ENCODE data around the gene CHMP4A.

The CHMP4A gene

GRCh38 chr14:24197056-24197450 lies 16.2 kb downstream of the CHMP4A start:
- peak overlapping the region; percentile 7 for H3K4me3 ChIP-seq (ENCODE audit: low read depth, low read length)
- TF ChIP-seq MYC (IDR thresholded peaks at IDR 0.05; ENCODE audit: low read depth, low read length) (no peak), POLR2A (IDR thresholded peaks at IDR 0.05; ENCODE audit: extremely low read depth, insufficient read length) (no peak)
- TF ChIP-seq, protein P1, sequence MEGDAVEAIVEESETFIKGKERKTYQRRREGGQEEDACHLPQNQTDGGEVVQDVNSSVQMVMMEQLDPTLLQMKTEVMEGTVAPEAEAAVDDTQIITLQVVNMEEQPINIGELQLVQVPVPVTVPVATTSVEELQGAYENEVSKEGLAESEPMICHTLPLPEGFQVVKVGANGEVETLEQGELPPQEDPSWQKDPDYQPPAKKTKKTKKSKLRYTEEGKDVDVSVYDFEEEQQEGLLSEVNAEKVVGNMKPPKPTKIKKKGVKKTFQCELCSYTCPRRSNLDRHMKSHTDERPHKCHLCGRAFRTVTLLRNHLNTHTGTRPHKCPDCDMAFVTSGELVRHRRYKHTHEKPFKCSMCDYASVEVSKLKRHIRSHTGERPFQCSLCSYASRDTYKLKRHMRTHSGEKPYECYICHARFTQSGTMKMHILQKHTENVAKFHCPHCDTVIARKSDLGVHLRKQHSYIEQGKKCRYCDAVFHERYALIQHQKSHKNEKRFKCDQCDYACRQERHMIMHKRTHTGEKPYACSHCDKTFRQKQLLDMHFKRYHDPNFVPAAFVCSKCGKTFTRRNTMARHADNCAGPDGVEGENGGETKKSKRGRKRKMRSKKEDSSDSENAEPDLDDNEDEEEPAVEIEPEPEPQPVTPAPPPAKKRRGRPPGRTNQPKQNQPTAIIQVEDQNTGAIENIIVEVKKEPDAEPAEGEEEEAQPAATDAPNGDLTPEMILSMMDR (IDR thresholded peaks at IDR 0.05; ENCODE audit: low read depth, low read length): no peak
- TF ChIP-seq, protein P2, sequence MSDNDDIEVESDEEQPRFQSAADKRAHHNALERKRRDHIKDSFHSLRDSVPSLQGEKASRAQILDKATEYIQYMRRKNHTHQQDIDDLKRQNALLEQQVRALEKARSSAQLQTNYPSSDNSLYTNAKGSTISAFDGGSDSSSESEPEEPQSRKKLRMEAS (IDR thresholded peaks at IDR 0.05; ENCODE audit: low read depth, low read length): no peak
- DNase-seq (ENCODE audit: low read depth): no peak

DNA sequence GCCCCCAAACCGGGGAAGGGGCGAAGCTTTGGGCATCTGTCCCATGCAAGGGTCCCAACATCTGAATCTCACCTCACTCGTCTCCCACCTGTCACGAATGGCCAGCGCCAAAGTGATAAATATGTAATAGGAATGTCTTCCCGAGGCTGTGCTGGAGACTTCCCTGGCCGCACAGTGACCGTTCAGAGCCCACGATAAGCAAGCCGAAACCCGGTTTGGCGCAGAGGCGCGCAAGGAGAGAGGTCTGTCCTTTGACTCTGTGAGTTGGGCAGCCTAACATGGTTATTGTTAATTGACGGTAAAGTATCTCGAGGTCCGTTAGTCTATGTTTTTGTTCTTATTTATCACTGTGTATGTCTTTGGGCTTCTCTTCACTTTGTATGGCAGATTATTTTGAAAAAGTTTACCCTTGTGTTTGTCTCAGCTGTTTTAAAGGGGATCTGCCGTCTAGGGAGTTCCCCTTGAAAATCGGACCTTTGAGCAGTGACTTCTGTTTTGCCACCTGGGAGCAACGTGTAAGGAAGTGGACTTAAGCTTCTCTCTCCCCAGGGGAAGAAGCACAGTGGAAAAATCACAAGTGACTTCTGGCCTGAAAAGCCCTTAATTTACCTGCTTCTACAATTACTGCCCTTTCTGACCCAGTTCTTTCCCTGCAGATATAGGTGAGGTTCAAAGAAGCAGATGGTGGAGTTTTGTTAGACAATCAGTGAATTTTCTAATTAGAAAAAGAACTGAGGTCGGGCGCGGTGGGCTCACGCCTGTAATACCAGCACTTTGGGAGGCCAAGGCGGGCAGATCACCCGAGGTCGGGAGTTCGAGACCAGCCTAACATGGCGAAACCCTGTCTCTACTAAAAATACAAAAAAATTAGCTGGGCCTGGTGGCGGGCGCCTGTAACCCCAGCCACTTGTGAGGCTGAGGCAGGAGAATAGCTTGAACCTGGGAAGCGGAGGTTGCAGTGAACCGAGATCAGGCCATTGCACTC lies 16.9 kb downstream of the CHMP4A start:
- TF ChIP-seq, protein P1 (IDR thresholded peaks at IDR 0.05; ENCODE audit: low read depth, low read length): no peak
- TF ChIP-seq MYC (IDR thresholded peaks at IDR 0.05; ENCODE audit: low read depth, low read length): peak; percentile 86
- TF ChIP-seq, protein P2 (IDR thresholded peaks at IDR 0.05; ENCODE audit: low read depth, low read length): peak; percentile 85
- peak overlapping the region; percentile 89 for H3K4me3 ChIP-seq (ENCODE audit: low read depth, low read length)
- peak; percentile 68 for DNase-seq (ENCODE audit: low read depth)

DNA sequence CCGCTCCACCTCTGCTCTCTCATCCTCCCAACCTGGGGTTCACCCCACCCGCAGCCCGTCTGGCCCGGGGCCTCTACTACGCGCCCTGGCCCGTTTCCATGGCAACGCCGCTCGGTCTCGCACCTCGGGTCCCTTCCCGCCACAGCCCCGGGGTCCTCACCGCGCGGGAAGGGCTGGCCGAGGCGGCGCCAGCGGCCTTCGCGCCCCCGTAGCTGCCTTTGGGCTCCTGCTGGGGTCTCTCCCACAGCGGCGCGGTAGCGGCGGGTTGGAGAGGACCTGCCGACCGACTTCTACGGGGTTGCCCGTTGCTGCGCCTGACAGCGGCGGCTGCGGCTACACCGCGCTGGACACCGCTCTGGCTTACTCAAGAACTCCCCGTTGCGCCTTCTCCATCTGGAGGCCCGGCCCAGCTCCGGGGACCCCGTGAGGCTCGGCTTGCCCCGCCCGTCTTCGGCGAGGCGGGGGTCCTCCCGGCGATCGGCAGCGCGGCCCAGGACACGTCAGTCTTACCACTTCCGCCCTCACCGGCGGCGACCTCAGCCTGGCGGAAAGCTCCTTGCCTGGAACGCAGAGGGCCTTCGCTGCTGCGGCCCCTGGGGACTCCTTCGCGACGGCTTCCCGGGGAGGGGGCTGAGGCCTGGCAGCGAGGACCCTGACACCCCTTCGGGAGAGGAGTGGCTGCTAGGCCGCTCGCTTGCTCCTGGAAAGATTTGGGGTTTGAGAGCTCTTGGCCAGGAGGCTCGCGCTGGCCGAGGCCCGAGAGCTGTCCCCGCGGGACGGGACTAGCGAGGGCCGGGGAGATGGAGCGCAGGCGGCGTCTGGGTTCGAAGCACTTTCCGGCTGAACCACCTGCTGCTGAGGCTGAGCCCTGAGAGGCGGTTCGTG lies 17.9 kb downstream of the CHMP4A start, which contains the start of gene TM9SF1:
Gene TM9SF1, minus strand, starts transcription at position 256 of the 885 bp plus-strand sequence. CDS start 422 bp downstream, outside the sequence.
- peak; percentile 96 for DNase-seq (ENCODE audit: low read depth)
- H3K4me3 ChIP-seq (ENCODE audit: low read depth, low read length): peak within 1 kb of the TSS; percentile 89
- TF ChIP-seq MYC (IDR thresholded peaks at IDR 0.05; ENCODE audit: low read depth, low read length) (peak; percentile 61), POLR2A (IDR thresholded peaks at IDR 0.05; ENCODE audit: extremely low read depth, insufficient read length) (peak; percentile 66)
- TF ChIP-seq, protein P2 (IDR thresholded peaks at IDR 0.05; ENCODE audit: low read depth, low read length): peak; percentile 15
- TF ChIP-seq, protein P1 (IDR thresholded peaks at IDR 0.05; ENCODE audit: low read depth, low read length): no peak

- TF ChIP-seq POLR2A (IDR thresholded peaks at IDR 0.05; ENCODE audit: extremely low read depth, insufficient read length) (no peak), MYC (IDR thresholded peaks at IDR 0.05; ENCODE audit: low read depth, low read length) (no peak)
- TF ChIP-seq, protein P2 (IDR thresholded peaks at IDR 0.05; ENCODE audit: low read depth, low read length): no peak
- TF ChIP-seq, protein P1 (IDR thresholded peaks at IDR 0.05; ENCODE audit: low read depth, low read length): no peak
- H3K4me3 ChIP-seq (ENCODE audit: low read depth, low read length): peak overlapping the region; percentile 89
- DNase-seq (ENCODE audit: low read depth): no peak
Measured at GRCh38 chr14:24194873-24195185, 18.5 kb downstream of the CHMP4A start.

GRCh38 chr14:24194186-24194872 lies 19.0 kb downstream of the CHMP4A start:
- peak overlapping the region; percentile 89 for H3K4me3 ChIP-seq (ENCODE audit: low read depth, low read length)
- TF ChIP-seq, protein P1 (IDR thresholded peaks at IDR 0.05; ENCODE audit: low read depth, low read length): no peak
- no peak for TF ChIP-seq POLR2A (IDR thresholded peaks at IDR 0.05; ENCODE audit: extremely low read depth, insufficient read length)
- DNase-seq (ENCODE audit: low read depth): no peak
